Activated gamma-delta T cell treated with anti-CD3 and anti-CD28 coated beads, Interleukin-2, amount 50 U/mL, for 16 hours (primary cell): Measurements from ENCODE around the gene MAML3.

Source experiments
- DNase-seq: peaks from one replicate; pipeline ENCODE4 v3.0.0-alpha.2; 2020; ENCODE audit warnings: low read depth

The MAML3 gene

GRCh38 chr4:139900964-139901376 lies 253.0 kb downstream of the MAML3 start:
- no peak for DNase-seq

GRCh38 chr4:139899346-139899745 lies 254.6 kb downstream of the MAML3 start:
- DNase-seq, result no peak

GRCh38 chr4:139898293-139898692 lies 255.7 kb downstream of the MAML3 start:
- DNase-seq, result no peak

GRCh38 chr4:139896091-139896604 lies 257.8 kb downstream of the MAML3 start:
- DNase-seq, result no peak

GRCh38 chr4:139893801-139894200 lies 260.2 kb downstream of the MAML3 start:
- no peak for DNase-seq

- DNase-seq, result no peak
Observed at GRCh38 chr4:139892973-139893736, 260.8 kb downstream of the MAML3 start.

GRCh38 chr4:139890816-139891215 lies 263.2 kb downstream of the MAML3 start:
- no peak for DNase-seq

- DNase-seq, result no peak
Observed at GRCh38 chr4:139889901-139890300, 264.1 kb downstream of the MAML3 start.

GRCh38 chr4:139889264-139889663 lies 264.7 kb downstream of the MAML3 start:
- no peak for DNase-seq

GRCh38 chr4:139887962-139888735 lies 265.8 kb downstream of the MAML3 start:
- DNase-seq, result no peak

GRCh38 chr4:139887376-139887802 lies 266.6 kb downstream of the MAML3 start:
- DNase-seq, result no peak

GRCh38 chr4:139886798-139887197 lies 267.2 kb downstream of the MAML3 start:
- no peak for DNase-seq

- DNase-seq, result no peak
Observed at GRCh38 chr4:139884438-139884837, 269.5 kb downstream of the MAML3 start.

- no peak for DNase-seq
Observed at GRCh38 chr4:139880841-139881240, 273.1 kb downstream of the MAML3 start.

- DNase-seq, result no peak
Observed at GRCh38 chr4:139878050-139878449, 275.9 kb downstream of the MAML3 start.

- no peak for DNase-seq
Observed at GRCh38 chr4:139876337-139876941, 277.5 kb downstream of the MAML3 start.

GRCh38 chr4:139875411-139875825 lies 278.6 kb downstream of the MAML3 start:
- no peak for DNase-seq

GRCh38 chr4:139873111-139873860 lies 280.7 kb downstream of the MAML3 start:
- DNase-seq, result no peak

GRCh38 chr4:139872274-139872673 lies 281.7 kb downstream of the MAML3 start:
- no peak for DNase-seq

GRCh38 chr4:139869810-139870209 lies 284.2 kb downstream of the MAML3 start:
- no peak for DNase-seq

- DNase-seq, result no peak
Observed at GRCh38 chr4:139866276-139866962, 287.6 kb downstream of the MAML3 start.
